Amygdala (tissue), 56 donors: ENCODE data around the gene ASB13.
A peak's percentile ranks its signal among the peaks of the same experiment; 100 is the strongest.

Source experiments
- DNase-seq, 56 donors: peaks; one replicate each; lab custom pipeline; 2025; lab: John Stamatoyannopoulos, UW

The ASB13 gene

DNA sequence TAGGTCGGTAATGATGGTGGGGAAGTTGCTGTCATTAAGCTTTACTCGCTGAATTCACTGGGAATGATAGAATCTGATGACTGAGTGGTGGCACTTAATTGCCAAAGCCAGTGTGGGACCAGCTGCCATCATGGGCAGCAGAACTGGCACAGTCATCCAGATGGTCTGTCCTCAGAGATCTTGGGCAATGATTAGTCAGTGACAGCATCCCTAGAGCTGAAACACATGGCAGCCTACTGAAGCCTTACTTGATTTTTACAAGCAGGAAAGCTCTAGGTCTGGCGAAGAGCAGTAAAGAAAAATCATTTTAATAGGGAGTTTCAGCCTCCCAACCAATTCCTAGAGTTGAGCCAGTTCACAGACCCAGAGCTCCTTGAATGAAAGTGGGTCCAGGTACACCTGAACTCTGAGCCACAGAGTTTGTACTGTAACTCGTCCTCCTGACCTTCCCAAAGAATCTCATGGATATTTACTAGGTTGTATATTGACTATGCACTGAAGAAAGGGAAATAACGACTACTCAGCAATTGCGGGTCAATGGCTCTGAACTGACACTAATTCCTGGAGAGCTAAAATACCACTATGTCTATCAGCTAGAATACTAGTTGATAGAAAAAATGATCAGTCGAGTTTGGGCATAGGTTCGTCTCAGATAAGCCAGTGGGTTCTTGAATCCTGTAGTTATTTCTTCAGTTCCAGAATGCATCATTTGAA, 4.4 kb upstream of the ASB13 start:
- DNase-seq = no peak

DNA sequence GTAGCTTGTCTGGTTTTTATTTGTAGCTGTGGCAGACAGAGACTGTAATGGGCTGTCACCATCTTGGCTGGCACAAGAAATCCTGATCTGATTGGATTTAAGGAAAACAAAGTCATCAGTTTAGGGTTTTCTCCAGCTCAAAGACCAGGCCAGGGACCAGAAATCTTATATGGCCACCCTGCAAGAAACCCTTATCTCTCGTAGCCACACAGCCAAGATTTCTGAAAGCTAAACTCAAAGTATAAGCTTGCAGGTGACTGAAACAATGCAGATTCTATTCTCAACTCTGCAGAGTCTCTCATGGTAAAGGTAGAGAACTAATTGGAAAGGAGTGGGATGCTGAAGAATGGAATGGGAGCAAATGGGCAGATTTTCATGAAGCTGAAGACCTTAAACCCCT, 3.2 kb upstream of the ASB13 start:
- DNase-seq = no peak

DNA sequence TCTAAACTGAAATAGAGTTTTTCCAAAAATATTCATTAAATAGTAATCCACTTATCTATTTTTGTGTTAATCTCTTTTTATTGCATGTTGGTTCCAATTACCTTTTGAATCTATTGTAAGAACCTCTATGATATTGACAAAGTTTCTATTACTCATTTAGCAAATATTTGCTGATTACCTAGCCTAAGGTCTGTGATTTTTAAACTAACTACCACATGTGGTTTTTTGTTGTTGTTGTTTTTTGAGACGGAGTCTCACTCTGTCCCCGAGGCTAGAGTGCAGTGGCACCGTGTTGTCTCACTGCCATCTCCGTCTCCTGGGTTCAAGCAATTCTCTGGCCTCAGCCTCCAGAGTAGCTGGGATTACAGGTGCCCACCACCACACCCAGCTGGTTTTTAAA, 2.0 kb upstream of the ASB13 start:
- no peak for DNase-seq

- DNase-seq = no peak
These were observed 641 bp upstream of the ASB13 start for GRCh38 chr10:5666841-5667630.

DNA sequence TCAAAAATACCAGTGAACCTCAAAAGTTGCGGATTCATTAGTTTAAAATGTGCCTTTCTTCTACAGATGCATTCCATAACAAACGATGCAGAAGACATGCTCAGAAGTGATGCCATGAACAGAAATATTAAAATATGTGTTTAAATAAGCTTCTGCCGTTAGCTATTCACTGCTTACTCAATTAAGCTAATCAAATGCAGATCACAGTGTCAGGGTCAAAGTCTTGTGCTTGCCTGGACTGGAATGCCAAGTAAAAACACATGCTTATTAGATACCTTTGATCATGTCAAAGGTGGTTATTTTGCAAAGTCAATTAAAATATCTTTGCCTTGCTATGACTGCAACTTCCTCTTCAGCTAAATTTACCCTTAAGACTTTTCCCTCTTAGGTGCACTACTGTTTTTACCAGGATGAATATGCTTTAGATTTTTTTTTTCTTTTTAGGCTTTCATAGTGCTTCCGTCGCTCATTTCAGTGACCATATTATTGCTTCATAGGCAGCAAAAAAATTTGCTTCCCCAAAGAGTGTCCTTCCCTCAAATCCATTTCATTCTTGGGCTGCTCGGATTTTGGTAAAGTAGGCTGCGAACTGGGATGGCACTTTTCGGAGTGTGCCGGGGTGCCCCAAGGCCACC, 905 bp downstream of the ASB13 start:
- no peak for DNase-seq

DNA sequence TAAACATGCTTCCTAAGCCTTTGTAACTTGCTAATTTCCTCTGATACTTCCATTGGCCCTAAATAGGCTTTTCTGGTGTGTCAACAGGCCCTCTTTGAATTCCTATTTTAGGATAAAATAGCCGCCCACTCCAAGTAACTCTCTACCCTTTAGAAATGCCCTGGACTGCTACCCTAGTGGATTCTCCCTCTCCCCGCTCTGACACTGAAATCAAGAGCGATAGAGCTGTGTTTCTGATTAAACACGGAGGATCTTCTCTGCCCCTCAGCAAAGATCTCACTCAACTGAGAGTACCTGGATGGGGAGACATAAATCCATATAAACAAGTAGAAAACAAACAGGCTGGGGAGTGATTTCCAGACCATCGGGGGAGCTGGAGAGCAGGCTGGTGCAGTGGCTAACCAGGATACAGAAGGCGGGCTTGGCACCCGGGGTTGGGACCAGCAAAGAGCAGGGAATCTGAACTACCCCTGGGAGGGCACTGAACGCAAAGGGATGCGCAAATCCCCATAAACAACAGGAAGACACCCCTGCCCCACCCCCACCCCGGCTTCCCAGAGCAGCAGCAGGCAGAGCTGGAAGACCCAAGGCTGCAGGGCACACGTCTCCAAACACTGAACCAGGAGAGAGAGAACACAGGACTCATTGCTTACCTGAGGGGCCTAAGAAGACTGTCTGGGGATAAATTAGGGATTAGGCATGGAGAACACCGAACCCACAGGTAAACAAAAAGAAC, 2.5 kb downstream of the ASB13 start:
- DNase-seq = no peak

- no peak for DNase-seq
These were observed 3.5 kb downstream of the ASB13 start for GRCh38 chr10:5662708-5663579.

DNA sequence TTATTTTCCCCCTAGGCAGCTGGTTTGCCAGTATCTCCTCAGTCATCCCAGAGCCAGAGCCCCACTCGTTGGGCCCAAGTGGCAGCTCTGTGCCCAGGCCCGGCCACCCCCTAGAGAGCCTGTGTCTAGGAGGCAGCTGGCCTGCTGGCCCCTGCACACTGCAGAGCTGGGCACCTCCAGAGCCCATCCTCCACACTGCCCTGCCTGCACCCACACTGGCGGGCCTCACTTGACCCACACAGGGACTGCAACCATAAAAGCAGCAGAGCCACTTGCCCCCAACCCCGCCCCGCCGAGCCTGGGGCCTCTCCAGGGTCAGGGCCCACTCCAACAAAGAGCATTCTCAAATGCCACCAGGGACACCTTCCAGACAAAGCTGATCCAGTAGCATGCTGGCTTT, 5.4 kb downstream of the ASB13 start:
- peak in 1 of 56 donors; percentile 12 for DNase-seq

DNA sequence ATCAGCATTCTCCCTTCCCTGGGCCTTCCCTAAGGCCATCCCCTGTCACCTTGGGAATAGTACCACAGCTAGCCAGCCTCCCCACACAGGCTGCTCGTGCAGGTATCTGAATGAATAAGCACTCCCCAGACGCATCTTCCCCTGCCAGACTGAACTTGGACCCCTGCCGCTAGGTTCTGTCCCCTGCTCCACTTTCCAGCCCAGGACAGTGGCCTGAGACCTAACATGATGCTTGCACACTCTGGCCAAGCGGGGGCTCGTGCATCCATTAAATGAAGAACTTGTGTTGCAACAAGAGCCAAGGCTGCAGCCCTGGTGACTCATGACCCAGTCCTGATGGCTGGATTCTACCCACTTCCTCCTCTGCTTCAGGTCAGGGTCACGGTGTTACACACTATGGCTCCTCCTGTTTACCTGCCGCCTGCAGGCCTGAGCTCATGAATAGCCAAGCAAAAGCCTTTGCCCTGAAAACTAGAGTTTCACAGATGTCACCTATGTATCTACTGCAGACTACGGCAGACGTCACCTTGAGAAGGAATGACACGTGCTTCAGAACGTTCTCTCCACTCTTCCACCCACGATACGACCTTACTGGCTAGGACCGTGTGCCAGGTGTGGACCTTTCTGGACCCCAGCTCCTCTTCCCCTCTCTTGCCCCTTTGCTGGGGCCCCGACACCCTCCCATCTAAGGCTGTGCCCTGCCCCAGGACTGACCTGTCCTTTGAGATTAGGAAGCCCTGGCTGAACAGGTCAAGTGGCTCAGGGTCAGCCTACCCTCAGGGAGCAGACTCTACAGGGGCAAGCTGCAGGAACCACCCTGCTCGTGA, 6.5 kb downstream of the ASB13 start:
- no peak for DNase-seq

DNA sequence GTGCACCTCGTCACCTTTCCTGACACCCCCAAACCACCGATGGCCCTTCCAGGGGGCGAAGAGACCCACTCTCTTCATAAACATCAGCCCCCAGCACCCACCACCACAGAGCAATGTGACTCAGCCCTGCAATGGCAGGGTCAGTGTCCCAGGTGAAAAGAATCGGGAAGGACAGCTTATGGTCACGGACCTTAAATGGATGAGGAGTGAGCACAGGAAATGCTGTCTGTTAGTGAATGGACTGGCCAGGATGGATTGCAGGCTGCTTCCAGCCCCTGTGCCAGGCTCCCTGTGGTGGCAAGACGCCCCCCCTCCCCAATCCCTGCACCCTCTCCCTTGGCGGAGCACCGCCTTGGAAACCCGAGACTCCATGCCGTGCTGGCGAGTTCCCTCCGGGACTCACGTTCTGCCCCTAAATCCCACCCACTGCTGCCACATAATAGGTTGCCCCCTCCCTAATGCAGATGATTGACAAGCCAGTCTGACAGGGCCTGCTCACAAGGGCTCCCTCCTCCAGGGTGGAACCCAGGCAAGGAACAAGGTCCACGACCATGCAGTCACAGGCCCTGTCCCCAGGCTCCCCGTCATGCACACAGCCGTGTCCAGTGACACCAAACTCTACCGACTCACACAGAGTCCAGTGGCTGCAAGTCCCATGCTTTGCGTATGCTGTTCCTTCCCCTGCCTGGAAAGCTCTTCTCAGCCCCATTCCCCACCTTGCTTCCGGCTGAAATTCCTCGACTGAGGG, 7.3 kb downstream of the ASB13 start:
- no peak for DNase-seq

GRCh38 chr10:5656737-5657579, 9.4 kb downstream of the ASB13 start:
- DNase-seq = no peak

DNA sequence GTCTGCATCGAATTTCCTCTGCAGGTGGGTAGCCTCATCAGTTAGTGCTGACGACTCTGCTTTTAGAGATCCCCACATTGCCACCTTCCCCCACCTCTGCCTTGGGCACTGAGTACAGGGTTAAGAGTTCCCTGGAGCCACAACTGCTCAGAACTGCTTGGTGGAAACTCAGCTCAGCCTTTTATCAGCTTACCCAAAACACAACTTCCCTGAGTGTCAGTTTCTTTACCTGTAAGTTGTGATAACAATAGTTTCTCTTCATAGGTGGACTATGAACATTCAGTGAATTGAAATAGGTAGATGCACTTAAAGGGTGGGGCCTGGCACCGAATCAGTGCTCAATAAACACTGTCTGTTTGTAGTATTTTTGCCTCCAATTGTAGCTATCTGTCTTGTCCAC, 11.3 kb downstream of the ASB13 start:
- no peak for DNase-seq

DNA sequence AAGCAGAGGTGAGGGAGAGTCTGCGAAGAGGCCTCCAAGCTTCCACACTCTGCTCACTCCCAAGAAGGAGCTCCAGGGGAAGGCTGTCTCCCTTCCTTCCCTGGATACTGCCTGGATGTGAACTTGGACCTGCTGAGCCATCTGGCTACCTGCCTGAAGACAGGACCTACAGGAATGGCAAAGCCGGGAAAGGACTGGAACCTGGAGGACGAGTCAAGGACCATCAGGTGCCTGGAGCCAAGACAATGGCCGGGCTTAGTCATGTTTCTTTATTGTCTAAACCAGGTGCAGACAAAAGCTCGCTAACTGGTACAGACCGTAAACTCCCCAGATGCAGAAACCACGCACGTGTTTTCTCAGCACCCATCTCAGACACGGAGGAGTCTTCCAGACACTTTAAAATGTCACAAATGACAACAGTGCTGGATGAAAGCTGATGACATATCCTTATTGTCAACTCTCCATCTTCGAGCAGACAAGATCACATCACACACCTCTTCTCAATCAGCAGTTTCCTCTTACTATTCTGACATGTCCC, 12.1 kb downstream of the ASB13 start:
- DNase-seq = no peak

DNA sequence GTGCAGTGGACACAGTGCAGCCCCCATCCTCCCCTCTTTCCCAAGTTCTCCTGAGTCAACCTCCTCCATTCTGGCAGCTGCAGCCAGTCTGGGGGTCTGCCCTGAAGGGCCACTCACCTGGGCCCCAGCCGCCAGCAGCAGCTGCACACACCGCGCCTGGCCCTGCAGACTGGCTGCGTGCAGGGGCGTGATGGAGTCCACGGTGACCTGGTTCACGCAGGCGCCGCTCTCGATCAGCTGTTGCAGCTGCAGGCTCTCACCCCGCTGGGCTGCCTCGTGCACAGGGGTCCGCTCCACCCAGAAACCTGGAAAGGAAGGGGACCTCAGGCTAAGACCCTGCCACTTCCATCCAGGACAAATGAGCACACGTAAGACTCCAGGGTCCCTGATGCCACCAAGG, 13.6 kb downstream of the ASB13 start:
- DNase-seq = no peak

DNA sequence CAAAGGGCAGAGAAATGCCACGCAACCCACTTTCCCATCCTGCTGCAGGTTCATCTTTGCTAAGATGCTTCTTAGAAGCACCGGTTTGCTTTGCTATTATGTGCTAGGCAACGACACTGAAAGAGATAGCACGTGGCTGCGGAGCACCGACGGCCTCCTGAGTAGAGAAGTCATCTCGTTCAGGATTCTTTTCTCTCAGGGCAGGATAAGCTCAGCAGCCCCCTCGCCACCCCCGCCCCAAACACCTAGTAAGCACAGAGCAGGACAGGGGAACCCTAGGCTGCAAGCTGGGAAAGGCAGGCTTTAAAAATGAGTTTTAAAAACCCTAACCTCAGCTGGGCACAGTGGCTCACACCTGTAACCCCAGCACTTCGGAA, 15.0 kb downstream of the ASB13 start:
- DNase-seq = no peak

- no peak for DNase-seq
These were observed 15.6 kb downstream of the ASB13 start for GRCh38 chr10:5650664-5651387.

- no peak for DNase-seq
These were observed 16.6 kb downstream of the ASB13 start for GRCh38 chr10:5649746-5650145.
